GM13977 (cell line): ENCODE results near the gene CACNA1C.

Experiments used
- DNase-seq: peaks from one replicate; pipeline ENCODE4 v3.0.0; 2012; ENCODE audit warnings: low spot score
- CTCF ChIP-seq: IDR thresholded peaks from 2 replicates; pipeline ENCODE4 v1.5.1; 2012; ENCODE audit warnings: mild to moderate bottlenecking, control low read depth; ENCODE audit not compliant: insufficient read depth; ENCODE audit errors: extremely low read depth, missing control alignments
- in situ Hi-C: fragments of 300-500 bp; cut with MboI; formaldehyde crosslinking; loops from one replicate; pipeline ENCODE4 v1.12.0; 2022; ENCODE audit warnings: low sequenced_read_pairs, low pct_unique_long_range_greater_than_20kb, mixed read lengths, inconsistent platforms; ENCODE audit not compliant: unreplicated experiment

The CACNA1C gene

GRCh38 chr12:2439332-2440100 lies 386.7 kb downstream of the CACNA1C start:
- in situ Hi-C loops, result no loop called here
- no peak for TF ChIP-seq CTCF
- DNase-seq, result no peak

- in situ Hi-C loops, result no loop called here
- no peak for TF ChIP-seq CTCF
- no peak for DNase-seq
Measured at GRCh38 chr12:2443776-2444175, 391.0 kb downstream of the CACNA1C start.

GRCh38 chr12:2445968-2446367 lies 393.2 kb downstream of the CACNA1C start:
- TF ChIP-seq CTCF, result no peak
- in situ Hi-C loops, result no loop called here

GRCh38 chr12:2447861-2448260 lies 395.1 kb downstream of the CACNA1C start:
- no peak for TF ChIP-seq CTCF
- in situ Hi-C loops, result no loop called here
- DNase-seq, result no peak

More at GRCh38 chr12:2445968-2446367, 393.2 kb downstream of the CACNA1C start:
- DNase-seq, result no peak

GRCh38 chr12:2449586-2449985 lies 396.8 kb downstream of the CACNA1C start:
- no peak for TF ChIP-seq CTCF
- in situ Hi-C loops, result no loop called here

GRCh38 chr12:2450553-2450952 lies 397.8 kb downstream of the CACNA1C start:
- no peak for TF ChIP-seq CTCF
- no peak for DNase-seq
- in situ Hi-C loops, result no loop called here

More at GRCh38 chr12:2449586-2449985, 396.8 kb downstream of the CACNA1C start:
- no peak for DNase-seq
